H1 (cell line): Measurements from ENCODE around the gene UBE4B. TPM values are rescaled to one million over a fixed set of nuclear protein-coding genes. Genes with fewer than 3 reads are reported as not detected.

Source experiments
- CTCF ChIA-PET: fragments of 300-600 bp; sonication (Branson Sonifier 250); formaldehyde crosslinking; loops from one replicate; lab custom pipeline; 2021; ENCODE audit not compliant: partially characterized antibody; lab: Charles Lee
- POLR2A ChIA-PET: fragments of 300-600 bp; sonication (Branson Sonifier 250); formaldehyde crosslinking; loops from one replicate; lab custom pipeline; 2021; ENCODE audit warnings: inconsistent platforms; ENCODE audit not compliant: partially characterized antibody; lab: Charles Lee
- DNase-seq, 2 experiments: peaks; one replicate each; pipeline versions ENCODE4 v3.0.0 to v3.0.0-alpha.2; 2010 to 2022; ENCODE audit warnings: low spot score in 2 of 2, low read depth in 1 of 2, mixed read lengths in 1 of 2
- FAIRE-seq: peaks from 2 replicates; lab custom pipeline; 2011; peaks lifted over from hg19 to GRCh38; lab: Jason Lieb, UNC
- H2AFZ ChIP-seq: 2 replicates; pipeline ENCODE4 v1.8.1; 2012; ENCODE audit warnings: low read length, inconsistent platforms
- H2AK5ac ChIP-seq: 2 replicates; pipeline ENCODE4 v1.6.1; 2013; ENCODE audit warnings: low read depth, low read length
- H2BK120ac ChIP-seq: replicated peaks from 2 replicates; pipeline ENCODE3; 2013; ENCODE audit warnings: low read depth, low read length, inconsistent platforms
- H2BK12ac ChIP-seq: 2 replicates; pipeline ENCODE4 v1.6.1; 2013; ENCODE audit warnings: low read depth, low read length
- H2BK15ac ChIP-seq: 2 replicates; pipeline ENCODE4 v1.6.1; 2013; ENCODE audit warnings: low read length
- H2BK20ac ChIP-seq: 2 replicates; pipeline ENCODE4 v1.6.1; 2013; ENCODE audit warnings: low read length
- H2BK5ac ChIP-seq: 2 replicates; pipeline ENCODE4 v1.6.1; 2013; ENCODE audit warnings: low read depth, low read length
- H3K14ac ChIP-seq: 2 replicates; pipeline ENCODE4 v1.6.1; 2013; ENCODE audit warnings: inconsistent platforms; ENCODE audit not compliant: insufficient read length
- H3K18ac ChIP-seq: 2 replicates; pipeline ENCODE4 v1.6.1; 2013; ENCODE audit warnings: low read length; ENCODE audit errors: extremely low read depth
- H3K23ac ChIP-seq: 2 replicates; pipeline ENCODE4 v1.6.1; 2013; ENCODE audit warnings: inconsistent platforms; ENCODE audit not compliant: insufficient read length
- H3K23me2 ChIP-seq: 2 replicates; pipeline ENCODE4 v1.6.1; 2013; ENCODE audit warnings: low read depth, low read length
- H3K27ac ChIP-seq: 2 replicates; pipeline ENCODE4 v1.6.1; 2011; ENCODE audit warnings: low read depth, low read length, inconsistent platforms
- H3K27me3 ChIP-seq, 4 experiments: replicated peaks in 1 of 4; 1 replicate in 1 of 4; 2 replicates in 3 of 4; pipeline versions ENCODE4 v1.6.1 to v1.8.1; 2011 to 2013; ENCODE audit warnings: low read length in 3 of 4, mild to moderate bottlenecking in 3 of 4, inconsistent platforms in 2 of 4, mixed read lengths in 2 of 4, moderate library complexity in 1 of 4; ENCODE audit not compliant: control insufficient read depth in 3 of 4, insufficient read depth in 3 of 4; ENCODE audit errors: extremely low read depth in 1 of 4
- H3K36me3 ChIP-seq, 4 experiments: 2 replicates each; pipeline versions ENCODE4 v1.6.1 to v1.8.1; 2011 to 2013; ENCODE audit warnings: mild to moderate bottlenecking in 4 of 4, low read length in 3 of 4, moderate library complexity in 2 of 4, control low read depth in 1 of 4, inconsistent platforms in 1 of 4; ENCODE audit not compliant: insufficient read depth in 4 of 4, control insufficient read depth in 2 of 4
- H3K4ac ChIP-seq: replicated peaks from 2 replicates; pipeline ENCODE3; 2013; ENCODE audit warnings: low read length, low read depth, mixed read lengths, inconsistent platforms; ENCODE audit not compliant: insufficient read length
- H3K4me1 ChIP-seq, 4 experiments: replicated peaks in 1 of 4; 1 replicate in 1 of 4; 2 replicates in 3 of 4; pipeline versions ENCODE4 v1.6.1 to v1.8.1; 2011 to 2013; ENCODE audit warnings: low read length in 3 of 4, inconsistent platforms in 2 of 4, mixed read lengths in 1 of 4; ENCODE audit not compliant: insufficient read depth in 4 of 4, control insufficient read depth in 3 of 4
- H3K4me2 ChIP-seq, 2 experiments: 2 replicates each; pipeline versions ENCODE4 v1.6.1 to v1.8.1; 2011 to 2013; ENCODE audit warnings: low read depth in 2 of 2, low read length in 2 of 2, control low read depth in 1 of 2, inconsistent platforms in 1 of 2, mild to moderate bottlenecking in 1 of 2; ENCODE audit not compliant: insufficient read depth in 1 of 2
- H3K4me3 ChIP-seq, 4 experiments: fragments of 200-600, 300-600 bp in 1 of 4; sonication (generic), shearing (Covaris generic), sonication (Bioruptor Twin) in 1 of 4; 2 replicates each; pipeline versions ENCODE4 v1.5.1 to v1.8.1; 2011 to 2016; ENCODE audit warnings: low read length in 4 of 4, low read depth in 3 of 4, control low read depth in 2 of 4, inconsistent platforms in 2 of 4, mild to moderate bottlenecking in 2 of 4, mixed read lengths in 1 of 4, moderate library complexity in 1 of 4; ENCODE audit not compliant: insufficient read depth in 2 of 4; ENCODE audit errors: extremely low read depth in 1 of 4
- H3K56ac ChIP-seq: replicated peaks from 2 replicates; pipeline ENCODE3; 2013; ENCODE audit warnings: low read depth, mild to moderate bottlenecking, mixed read lengths, low read length, inconsistent platforms; ENCODE audit not compliant: insufficient read length
- H3K79me1 ChIP-seq: 2 replicates; pipeline ENCODE4 v1.6.1; 2013; ENCODE audit warnings: low read depth, low read length, control low read depth
- H3K79me2 ChIP-seq, 2 experiments: 2 replicates each; pipeline versions ENCODE4 v1.6.1 to v1.8.1; 2012 to 2013; ENCODE audit warnings: low read length in 2 of 2, mild to moderate bottlenecking in 2 of 2, inconsistent platforms in 1 of 2; ENCODE audit not compliant: insufficient read depth in 2 of 2, control insufficient read depth in 1 of 2
- H3K9ac ChIP-seq, 4 experiments: replicated peaks in 1 of 4; 1 replicate in 1 of 4; 2 replicates in 3 of 4; pipeline versions ENCODE4 v1.6.1 to v1.8.1; 2011 to 2013; ENCODE audit warnings: low read depth in 3 of 4, low read length in 3 of 4, control low read depth in 2 of 4, mild to moderate bottlenecking in 2 of 4, moderate library complexity in 2 of 4, inconsistent platforms in 1 of 4; ENCODE audit errors: extremely low read depth in 1 of 4
- H3K9me3 ChIP-seq, 2 experiments: 2 replicates each; pipeline versions ENCODE4 v1.6.1 to v1.8.1; 2012 to 2013; ENCODE audit warnings: mild to moderate bottlenecking in 2 of 2, moderate library complexity in 2 of 2, control low read depth in 1 of 2, inconsistent platforms in 1 of 2, low read depth in 1 of 2, low read length in 1 of 2, mixed read lengths in 1 of 2; ENCODE audit not compliant: insufficient read depth in 2 of 2
- H4K20me1 ChIP-seq, 2 experiments: replicated peaks in 1 of 2; 2 replicates each; pipeline versions ENCODE3 to v1.8.1; 2011 to 2013; ENCODE audit warnings: inconsistent platforms in 2 of 2, low read length in 2 of 2, mild to moderate bottlenecking in 1 of 2; ENCODE audit not compliant: insufficient read depth in 2 of 2, control insufficient read depth in 1 of 2
- H4K5ac ChIP-seq: 2 replicates; pipeline ENCODE4 v1.6.1; 2013; ENCODE audit warnings: low read length, low read depth, mixed read lengths, inconsistent platforms; ENCODE audit not compliant: insufficient read length
- H4K8ac ChIP-seq: 2 replicates; pipeline ENCODE4 v1.8.0; 2013; ENCODE audit warnings: mild to moderate bottlenecking, moderate library complexity, low read length, inconsistent platforms; ENCODE audit not compliant: insufficient read depth; ENCODE audit errors: extremely low read depth
- H4K91ac ChIP-seq: replicated peaks from 2 replicates; pipeline ENCODE3; 2013; ENCODE audit warnings: low read length, mixed read lengths, inconsistent platforms; ENCODE audit not compliant: insufficient read length
- TAF7 ChIP-seq: optimal IDR thresholded peaks from 2 replicates; pipeline ENCODE3; 2011; ENCODE audit warnings: low read depth, mild to moderate bottlenecking, inconsistent platforms, low read length, moderate library complexity, borderline replicate concordance
- TBP ChIP-seq: IDR thresholded peaks from 2 replicates; pipeline ENCODE4 v1.6.1; 2011; ENCODE audit warnings: low read depth, low read length, improper control_type of control experiment
- WGBS, 2 experiments: shearing (Covaris generic) in 1 of 2; methylation state at CpG; one replicate each; pipeline versions ENCODE4 v1.1.6 to v1.1.7; 2013 to 2015; ENCODE audit warnings: low lambda C conversion rate in 2 of 2, mixed read lengths in 2 of 2, inconsistent platforms in 1 of 2, low coverage in 1 of 2, missing lambda C conversion rate in 1 of 2; ENCODE audit not compliant: insufficient replicate concordance in 2 of 2, insufficient coverage in 1 of 2, insufficient read length in 1 of 2; ENCODE audit errors: extremely low coverage in 1 of 2, missing lambda C conversion rate in 1 of 2; 5-methylcytosine and 5-hydroxymethylcytosine counted together
- polyA plus RNA-seq, 7 experiments: library from polyadenylated mRNA; depleted of rRNA in 3 of 7; stranded (reverse) in 5 of 7; unstranded in 2 of 7; fragments of >200 nt in 5 of 7; fragments of 200-250 nt in 2 of 7; gene quantifications; 1 replicate in 5 of 7; 2 replicates in 1 of 7; 4 replicates in 1 of 7; pipeline versions ENCODE4 v1.2.1 to v1.2.3, GENCODE V29; 2011 to 2013; ENCODE audit warnings: missing spikeins in 2 of 7, mixed read lengths in 2 of 7
- total RNA-seq: library from RNA; stranded (reverse); fragmentation: NEBNext Ultra II Directional; extraction: Animal tissue kit (Norgen Biotek cat#: 25700); gene quantifications from 2 replicates; pipeline ENCODE4 v1.2.1, GENCODE V29; 2021

The UBE4B gene
- total and polyA plus RNA-seq, 2 of the 8 experiments (the other 6 are each of a cell fraction or from before 2014, with no cell fraction given) = 24.5 to 90.1 TPM

DNA sequence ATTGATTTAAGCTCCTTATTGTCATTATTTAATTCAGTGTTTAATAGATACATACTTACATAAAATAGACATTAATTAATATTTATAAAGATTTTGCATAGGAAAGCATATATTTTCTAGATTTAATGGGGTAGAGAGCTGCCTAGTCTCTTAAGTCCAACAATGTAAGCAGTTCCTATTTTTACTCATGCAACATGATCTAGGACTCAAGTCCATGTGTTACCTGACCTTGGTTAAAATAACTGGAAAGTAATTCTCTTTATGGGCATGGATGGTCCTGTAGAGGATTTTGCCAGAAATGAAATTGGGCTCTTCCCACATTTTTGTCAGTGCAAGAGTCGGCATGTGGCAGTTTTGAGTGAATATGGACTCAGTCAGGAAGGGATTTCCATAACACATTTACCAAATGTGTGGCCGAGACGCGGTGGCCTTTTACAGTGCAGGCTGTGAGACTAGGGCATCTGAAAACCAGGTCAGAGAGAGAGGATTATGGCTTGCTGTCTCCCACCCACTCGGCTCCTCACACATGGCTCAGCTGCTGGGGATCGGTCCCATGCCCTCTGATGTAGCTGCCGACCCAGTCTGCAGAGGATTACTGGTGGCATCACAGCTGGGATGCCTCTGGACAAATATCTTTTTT is 171.4 kb downstream of the UBE4B start:
- TF ChIP-seq TBP (peak; percentile 84), TAF7 (no peak)
- Histone ChIP-seq H2BK120ac (no peak overlapping the region), H4K91ac (no peak overlapping the region), H4K5ac (no peak overlapping the region), H2BK12ac (no peak overlapping the region), H3K27me3 (no peaks in the 10 kb centered on the region), H4K20me1 (no peaks in the 10 kb centered on the region), H3K18ac (no peak overlapping the region), H2AFZ (no peak overlapping the region), H3K36me3 (no peaks in the 10 kb centered on the region), H2BK5ac (no peak overlapping the region), H3K23ac (no peak overlapping the region), H3K79me2 (no peaks in the 10 kb centered on the region), H3K9ac (no peak overlapping the region), H3K14ac (no peak overlapping the region), H3K4me3 (no peak overlapping the region), H2BK15ac (no peak overlapping the region), H4K8ac (no peak overlapping the region), H3K4me2 (no peak overlapping the region), H2BK20ac (no peak overlapping the region), H3K4ac (no peak overlapping the region), H3K23me2 (no peaks in the 10 kb centered on the region), H3K56ac (no peak overlapping the region), H3K9me3 (no peaks in the 10 kb centered on the region), H3K27ac (no peak overlapping the region), H2AK5ac (no peak overlapping the region), H3K79me1 (no peaks in the 10 kb centered on the region), H3K4me1 (no peaks in the 10 kb centered on the region)
- CTCF ChIA-PET = interaction anchor here (0.9 to 1.1 kb wide), 3 partner anchors 13 to 137 kb away, joined by 3 to 4 read pairs (median 3); no protein-coding TSS in a partner anchor
- no peak for FAIRE-seq
- POLR2A ChIA-PET = no interaction called here
- 88% methylated on average over 7 of the region's 7 CpGs; no CpG with 5 or more reads in 1 of the 2 experiments for WGBS, 2 experiments
- DNase-seq = no peak
